Endothelial cell of umbilical vein (primary cell): ENCODE data around the gene KRT86. TPM values are rescaled to one million over a fixed set of nuclear protein-coding genes. Genes with fewer than 3 reads are reported as not detected.

Experiments used
- BruUV-seq: library from RNA; stranded (reverse); fragments of 400-500 nt; replicated peaks from 2 replicates; lab custom pipeline; 2021; lab: Mats Ljungman, UMichigan
- CTCF ChIA-PET: fragments of 300-600, 350-600 bp; sonication (Branson Sonifier 250); formaldehyde crosslinking; loops from one replicate; lab custom pipeline; 2021; ENCODE audit warnings: antibody characterized with exemption, inconsistent platforms; lab: Charles Lee
- POLR2A ChIA-PET: fragments of 300-600, 350-600 bp; sonication (Branson Sonifier 250); formaldehyde crosslinking; loops from one replicate; lab custom pipeline; 2021; ENCODE audit warnings: antibody characterized with exemption, inconsistent platforms; lab: Charles Lee
- DNase-seq: peaks from one replicate; pipeline ENCODE4 v3.0.0-alpha.2; 2011; ENCODE audit warnings: low read depth, low spot score
- FAIRE-seq: peaks from 2 replicates; lab custom pipeline; 2011; peaks lifted over from hg19 to GRCh38; lab: Jason Lieb, UNC
- H2AFZ ChIP-seq: 2 replicates; pipeline ENCODE4 v1.6.0; 2012; ENCODE audit warnings: low read depth, low read length, control low read depth, inconsistent platforms
- H3K27ac ChIP-seq: 2 replicates; pipeline ENCODE4 v1.5.1; 2011; ENCODE audit warnings: low read depth, mild to moderate bottlenecking, control low read depth, low read length, moderate library complexity; ENCODE audit not compliant: insufficient read depth
- H3K27me3 ChIP-seq, 2 experiments: 2 replicates each; pipeline versions ENCODE4 v1.6.0 to v1.6.1; 2011; ENCODE audit warnings: low read length in 2 of 2, mixed read lengths in 1 of 2; ENCODE audit not compliant: control insufficient read depth in 2 of 2, insufficient read depth in 2 of 2
- H3K36me3 ChIP-seq, 2 experiments: 2 replicates in 1 of 2; 3 replicates in 1 of 2; pipeline ENCODE4 v1.5.1; 2011; ENCODE audit warnings: low read length in 2 of 2, mild to moderate bottlenecking in 1 of 2, moderate library complexity in 1 of 2; ENCODE audit not compliant: control insufficient read depth in 2 of 2, insufficient read depth in 2 of 2; ENCODE audit errors: extremely low read depth in 1 of 2
- H3K4me1 ChIP-seq: 3 replicates; pipeline ENCODE4 v1.5.1; 2011; ENCODE audit warnings: mild to moderate bottlenecking, low read length; ENCODE audit not compliant: control insufficient read depth, insufficient read depth; ENCODE audit errors: extremely low read depth
- H3K4me2 ChIP-seq: 2 replicates; pipeline ENCODE4 v1.6.1; 2011; ENCODE audit warnings: low read length, control low read depth, mixed read lengths; ENCODE audit not compliant: insufficient read depth
- H3K4me3 ChIP-seq, 3 experiments: fragments of 200-600 bp in 1 of 3; sonication (generic), shearing (Covaris generic) in 1 of 3; replicated peaks in 1 of 3; 2 replicates each; pipeline ENCODE4 v1.5.1; 2011 to 2016; ENCODE audit warnings: control low read depth in 3 of 3, low read length in 3 of 3, mild to moderate bottlenecking in 2 of 3, inconsistent platforms in 1 of 3, low read depth in 1 of 3, moderate library complexity in 1 of 3; ENCODE audit not compliant: insufficient read depth in 1 of 3
- H3K79me2 ChIP-seq: 2 replicates; pipeline ENCODE4 v1.6.0; 2012; ENCODE audit warnings: low read length, inconsistent platforms; ENCODE audit not compliant: control insufficient read depth, insufficient read depth
- H3K9ac ChIP-seq: replicated peaks from 2 replicates; pipeline ENCODE3; 2011; ENCODE audit warnings: low read length, control low read depth; ENCODE audit not compliant: insufficient read depth; ENCODE audit errors: extremely low read depth
- H3K9me1 ChIP-seq: replicated peaks from 3 replicates; pipeline ENCODE4 v1.6.0; 2011; ENCODE audit warnings: mild to moderate bottlenecking, low read length; ENCODE audit not compliant: control insufficient read depth, insufficient read depth; ENCODE audit errors: extremely low read depth
- H3K9me3 ChIP-seq: replicated peaks from 2 replicates; pipeline ENCODE4 v1.5.1; 2012; ENCODE audit warnings: low read length, inconsistent platforms; ENCODE audit not compliant: control insufficient read depth, insufficient read depth
- H4K20me1 ChIP-seq: replicated peaks from 2 replicates; pipeline ENCODE3; 2011; ENCODE audit warnings: mild to moderate bottlenecking, low read length; ENCODE audit not compliant: control insufficient read depth, insufficient read depth; ENCODE audit errors: extremely low read depth
- EZH2 ChIP-seq: IDR thresholded peaks from 2 replicates; pipeline ENCODE4 v1.6.1; 2012; ENCODE audit warnings: borderline replicate concordance, low read depth, mild to moderate bottlenecking, moderate library complexity, low read length, inconsistent platforms; ENCODE audit not compliant: severe bottlenecking
- FOS ChIP-seq: IDR thresholded peaks from 2 replicates; pipeline ENCODE4 v1.6.1; 2011; ENCODE audit warnings: mild to moderate bottlenecking, low read length, moderate library complexity, borderline replicate concordance; ENCODE audit not compliant: insufficient read depth
- GATA2 ChIP-seq: IDR thresholded peaks from 2 replicates; pipeline ENCODE4 v1.7.0; 2011; ENCODE audit warnings: low read depth, mild to moderate bottlenecking, moderate library complexity, mixed read lengths, low read length; ENCODE audit not compliant: insufficient read length, insufficient read depth
- JUN ChIP-seq: IDR thresholded peaks from 2 replicates; pipeline ENCODE4 v1.6.1; 2011; ENCODE audit warnings: borderline replicate concordance, low read depth; ENCODE audit not compliant: insufficient read length, insufficient read depth
- MYC ChIP-seq: IDR thresholded peaks from one replicate; pipeline ENCODE4 v1.6.1; 2011; ENCODE audit warnings: mild to moderate bottlenecking, low read depth, low read length
- POLR2A ChIP-seq: IDR thresholded peaks from 2 replicates; pipeline ENCODE4 v1.6.1; 2012; ENCODE audit warnings: low read depth, mild to moderate bottlenecking, control low read depth, low read length
- POLR2AphosphoS5 ChIP-seq: IDR thresholded peaks from 2 replicates; pipeline ENCODE4 v1.6.1; 2012; ENCODE audit warnings: low read depth, mild to moderate bottlenecking, control low read depth, low read length, moderate library complexity; ENCODE audit not compliant: insufficient read depth
- dilution Hi-C: fragments of 300-500 bp; cut with MboI; formaldehyde crosslinking; loops from one replicate; pipeline ENCODE4 v1.15.0; 2019; ENCODE audit warnings: low sequenced_read_pairs; ENCODE audit not compliant: extremely low pct_ligation_motif_present
- intact Hi-C: fragments of 100-400 bp; cut with micrococcal nuclease; formaldehyde crosslinking; loops from one replicate; pipeline ENCODE4 v1.10.0; 2022
- polyA plus RNA-seq, 4 experiments: library from polyadenylated mRNA; depleted of rRNA in 3 of 4; stranded (reverse) in 3 of 4; unstranded in 1 of 4; fragments of >200 nt; gene quantifications; 2 replicates each; pipeline versions ENCODE4 v1.2.1 to v1.2.3, GENCODE V29; 2011 to 2012; ENCODE audit warnings: missing spikeins in 1 of 4
- total RNA-seq: library from RNA; stranded (reverse); gene quantifications from 2 replicates; pipeline ENCODE4 v1.2.3, GENCODE V29; 2021
- TF ChIP-seq, protein P1 (sequence below): IDR thresholded peaks from 2 replicates; pipeline ENCODE4 v1.6.1; 2011; ENCODE audit not compliant: insufficient read depth, insufficient read length
- TF ChIP-seq, protein P2 (sequence below), 2 donors: IDR thresholded peaks; 1 replicate in 1 of 2; 2 replicates in 1 of 2; pipeline ENCODE4 v1.5.1; 2011; ENCODE audit warnings: low read length in 2 of 2, mild to moderate bottlenecking in 2 of 2, moderate library complexity in 2 of 2, control low read depth in 1 of 2, inconsistent platforms in 1 of 2, low read depth in 1 of 2; ENCODE audit not compliant: insufficient read depth in 1 of 2; ENCODE audit errors: extremely low read depth in 1 of 2

KRT86 gene
- total and polyA plus RNA-seq, 2 donors (not counting 3 experiments of a cell fraction or from before 2014, with no cell fraction given), result not detected

DNA sequence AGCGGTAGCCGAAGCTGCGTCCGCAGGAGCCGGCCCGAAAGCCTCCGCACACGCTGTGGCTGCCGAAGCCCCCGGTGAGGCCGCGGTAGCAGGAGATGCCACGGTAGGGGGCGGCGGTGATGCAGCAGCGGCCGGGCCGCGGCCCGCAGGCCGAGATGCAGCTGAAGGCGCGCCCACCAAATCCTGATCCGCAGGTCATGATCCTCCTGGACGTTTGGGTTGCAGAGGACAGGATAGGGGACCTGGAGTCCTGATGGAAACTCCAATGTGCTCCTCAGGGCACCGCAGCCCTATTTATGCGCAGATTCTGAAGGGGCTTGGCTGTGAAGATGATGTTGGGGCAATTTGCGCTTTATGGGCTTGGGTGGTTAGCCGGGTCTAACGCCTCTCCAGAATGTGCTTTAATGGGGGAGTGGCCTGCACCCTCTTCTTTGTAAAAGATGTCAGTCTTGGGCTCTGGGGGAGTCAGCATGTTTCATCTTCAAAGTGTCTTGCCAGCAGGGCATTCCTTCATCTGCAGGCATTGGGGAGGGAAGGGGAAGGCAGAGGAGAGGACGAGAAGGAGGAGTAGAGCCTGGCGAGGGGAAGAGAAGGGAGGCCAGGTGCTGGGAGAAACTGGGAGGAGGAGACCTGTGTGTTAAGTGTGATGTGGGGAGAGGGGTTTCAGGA, 17.0 kb downstream of the KRT86 start, which contains the start of gene KRT81:
TSS of gene KRT81 (minus strand) at position 268 of the 669 bp plus-strand sequence. CDS start at position 199, 69 bp downstream.
- no TSS peak for BruUV-seq
- no peak within 1 kb of the TSS for H3K4me2 ChIP-seq
- H3K4me3 ChIP-seq, result no peak within 1 kb of the TSS
- no peaks in the 10 kb centered on the region for H3K4me1 ChIP-seq
- H2AFZ ChIP-seq, result no peak within 1 kb of the TSS
- POLR2A ChIA-PET, result no interaction called here
- H4K20me1 ChIP-seq, result no peaks in the 10 kb centered on the region
- dilution Hi-C loops (no loop called here), intact Hi-C loops (loop anchor here (5.0 kb wide), 1 partner anchor 531 kb away; no protein-coding TSS in a partner anchor)
- no peak within 1 kb of the TSS for H3K9ac ChIP-seq
- TF ChIP-seq EZH2 (no peak), POLR2AphosphoS5 (no peak), POLR2A (no peak), FOS (no peak), JUN (no peak), GATA2 (no peak), MYC (no peak)
- TF ChIP-seq, protein P1, sequence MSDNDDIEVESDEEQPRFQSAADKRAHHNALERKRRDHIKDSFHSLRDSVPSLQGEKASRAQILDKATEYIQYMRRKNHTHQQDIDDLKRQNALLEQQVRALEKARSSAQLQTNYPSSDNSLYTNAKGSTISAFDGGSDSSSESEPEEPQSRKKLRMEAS, result no peak
- TF ChIP-seq, protein P2, sequence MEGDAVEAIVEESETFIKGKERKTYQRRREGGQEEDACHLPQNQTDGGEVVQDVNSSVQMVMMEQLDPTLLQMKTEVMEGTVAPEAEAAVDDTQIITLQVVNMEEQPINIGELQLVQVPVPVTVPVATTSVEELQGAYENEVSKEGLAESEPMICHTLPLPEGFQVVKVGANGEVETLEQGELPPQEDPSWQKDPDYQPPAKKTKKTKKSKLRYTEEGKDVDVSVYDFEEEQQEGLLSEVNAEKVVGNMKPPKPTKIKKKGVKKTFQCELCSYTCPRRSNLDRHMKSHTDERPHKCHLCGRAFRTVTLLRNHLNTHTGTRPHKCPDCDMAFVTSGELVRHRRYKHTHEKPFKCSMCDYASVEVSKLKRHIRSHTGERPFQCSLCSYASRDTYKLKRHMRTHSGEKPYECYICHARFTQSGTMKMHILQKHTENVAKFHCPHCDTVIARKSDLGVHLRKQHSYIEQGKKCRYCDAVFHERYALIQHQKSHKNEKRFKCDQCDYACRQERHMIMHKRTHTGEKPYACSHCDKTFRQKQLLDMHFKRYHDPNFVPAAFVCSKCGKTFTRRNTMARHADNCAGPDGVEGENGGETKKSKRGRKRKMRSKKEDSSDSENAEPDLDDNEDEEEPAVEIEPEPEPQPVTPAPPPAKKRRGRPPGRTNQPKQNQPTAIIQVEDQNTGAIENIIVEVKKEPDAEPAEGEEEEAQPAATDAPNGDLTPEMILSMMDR (IDR thresholded peaks at IDR 0.05; ENCODE audit: extremely low read depth in 1 of 2, insufficient read depth in 1 of 2, low read depth in 1 of 2, low read length in 2 of 2), result no peak
- no peaks in the 10 kb centered on the region for H3K9me3 ChIP-seq
- CTCF ChIA-PET, result no interaction called here
- DNase-seq (no peak), FAIRE-seq (no peak)
- H3K27me3 ChIP-seq, result peaks cover 23 to 31% of the 10 kb centered on the region in 2 experiments
- no peaks in the 10 kb centered on the region for H3K9me1 ChIP-seq
- no peak within 1 kb of the TSS for H3K27ac ChIP-seq
- H3K36me3 ChIP-seq, result no peaks in the 10 kb centered on the region
- no peaks in the 10 kb centered on the region for H3K79me2 ChIP-seq
